Raji (cell line): Measurements from ENCODE around the gene GDPD4.

Experiments used
- POLR2A ChIP-seq: IDR thresholded peaks from 2 replicates; pipeline ENCODE4 v1.6.1; 2011; ENCODE audit warnings: low read depth, low read length, control low read depth; ENCODE audit not compliant: insufficient read depth

The GDPD4 gene

GRCh38 chr11:77309401-77310085 lies 8.1 kb upstream of the GDPD4 start:
- no peak for TF ChIP-seq POLR2A

DNA sequence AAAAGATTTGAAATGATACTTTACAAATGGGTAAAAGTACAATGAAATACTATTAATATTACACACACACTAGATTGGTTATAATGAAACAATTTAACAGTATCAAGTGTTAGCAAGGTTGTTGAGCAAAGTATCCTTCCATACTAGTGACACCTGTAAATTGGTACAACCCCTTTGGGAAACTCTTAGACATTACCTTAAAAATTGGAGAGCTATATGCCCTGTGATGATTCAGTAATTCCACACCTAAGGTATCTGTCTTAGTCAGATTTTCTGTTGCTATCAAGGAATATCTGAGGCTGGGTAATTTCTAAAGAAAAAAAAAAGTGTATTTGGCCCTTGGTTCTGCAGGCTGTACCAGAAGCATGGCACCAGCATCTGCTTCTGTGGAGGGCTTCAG lies 7.4 kb upstream of the GDPD4 start:
- TF ChIP-seq POLR2A = no peak

- TF ChIP-seq POLR2A = no peak
Observed at GRCh38 chr11:77303328-77303727, 1.8 kb upstream of the GDPD4 start.

- no peak for TF ChIP-seq POLR2A
Observed at GRCh38 chr11:77302752-77303151, 1.3 kb upstream of the GDPD4 start.

GRCh38 chr11:77300695-77301094 lies 791 bp downstream of the GDPD4 start:
- TF ChIP-seq POLR2A = no peak

- no peak for TF ChIP-seq POLR2A
Observed at GRCh38 chr11:77299528-77299993, 1.9 kb downstream of the GDPD4 start.

GRCh38 chr11:77294040-77294439 lies 7.4 kb downstream of the GDPD4 start:
- no peak for TF ChIP-seq POLR2A

DNA sequence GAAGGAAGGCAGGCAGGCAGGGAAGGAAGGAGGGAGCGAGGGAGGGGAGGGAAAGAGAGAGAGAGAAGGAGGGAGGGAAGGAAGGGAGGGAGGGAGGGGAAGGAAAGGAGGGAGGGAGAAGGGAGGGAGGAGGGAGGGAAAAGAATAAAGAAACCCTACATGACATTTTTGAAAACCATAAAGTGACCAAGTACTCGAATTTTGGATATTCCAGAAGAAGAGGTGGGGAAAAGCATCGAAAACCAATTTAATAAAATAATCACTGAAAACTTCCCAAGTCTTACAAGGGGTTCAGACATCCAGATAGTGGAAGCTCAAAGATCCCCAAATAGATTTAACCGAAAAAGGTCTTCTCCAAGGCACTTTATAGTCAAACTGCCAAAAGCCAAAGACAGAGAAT lies 11.7 kb downstream of the GDPD4 start:
- no peak for TF ChIP-seq POLR2A

- no peak for TF ChIP-seq POLR2A
Observed at GRCh38 chr11:77287615-77288273, 13.7 kb downstream of the GDPD4 start.

- no peak for TF ChIP-seq POLR2A
Observed at GRCh38 chr11:77287136-77287535, 14.3 kb downstream of the GDPD4 start.

- TF ChIP-seq POLR2A = no peak
Observed at GRCh38 chr11:77284476-77285468, 16.7 kb downstream of the GDPD4 start.

- TF ChIP-seq POLR2A = no peak
Observed at GRCh38 chr11:77283101-77283500, 18.4 kb downstream of the GDPD4 start.

- no peak for TF ChIP-seq POLR2A
Observed at GRCh38 chr11:77278595-77279506, 22.6 kb downstream of the GDPD4 start.

DNA sequence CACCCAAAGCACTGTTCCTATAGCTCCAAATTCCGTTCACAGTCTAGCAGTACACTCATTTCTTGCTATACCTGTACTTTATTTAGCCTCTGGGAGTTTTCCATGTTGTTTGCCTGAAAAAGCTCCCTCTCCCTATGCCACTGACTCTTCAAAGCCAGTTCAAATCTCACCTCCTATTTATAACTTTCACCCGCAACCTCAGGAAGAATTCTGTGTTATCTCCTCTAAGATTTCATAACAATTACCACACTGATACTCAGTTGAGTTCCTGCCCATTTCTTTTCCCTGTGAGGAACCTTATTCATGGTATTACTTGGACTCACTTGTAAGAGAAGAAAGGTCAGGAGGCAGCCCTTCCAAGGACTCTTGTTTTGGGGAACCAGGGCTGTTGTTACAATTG lies 25.2 kb downstream of the GDPD4 start:
- no peak for TF ChIP-seq POLR2A

DNA sequence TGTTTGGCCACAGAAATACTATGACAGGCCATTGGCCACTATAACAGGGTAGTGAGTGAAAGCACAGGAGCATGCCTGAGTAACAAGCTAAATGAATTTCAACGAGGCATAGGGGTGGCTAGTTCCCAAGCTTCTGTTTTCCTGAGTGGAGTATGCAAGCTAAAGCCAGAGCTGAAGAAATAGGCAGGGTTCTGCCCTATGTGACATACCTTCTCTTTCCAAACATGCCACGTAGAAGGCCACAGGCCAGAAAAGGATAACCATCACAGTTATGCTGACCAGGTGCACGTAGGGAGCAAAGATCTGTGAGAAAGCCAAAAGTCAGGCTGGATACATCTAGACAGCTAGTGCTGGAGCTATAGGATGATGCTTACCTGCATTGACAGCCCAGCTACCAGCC lies 30.6 kb downstream of the GDPD4 start:
- TF ChIP-seq POLR2A = no peak

- TF ChIP-seq POLR2A = no peak
Observed at GRCh38 chr11:77269484-77270123, 31.9 kb downstream of the GDPD4 start.
